Measurements from ENCODE around the gene EIF2D. TPM values are rescaled to one million over a fixed set of nuclear protein-coding genes. Genes with fewer than 3 reads are reported as not detected.
A peak's percentile ranks its signal among the peaks of the same experiment; 100 is the strongest.

Gene EIF2D
- total and polyA plus RNA-seq, 9 of the 15 experiments (the other 6 are each of a cell fraction or from before 2014, with no cell fraction given): 81.1 to 138 (median 93.9) TPM

DNA sequence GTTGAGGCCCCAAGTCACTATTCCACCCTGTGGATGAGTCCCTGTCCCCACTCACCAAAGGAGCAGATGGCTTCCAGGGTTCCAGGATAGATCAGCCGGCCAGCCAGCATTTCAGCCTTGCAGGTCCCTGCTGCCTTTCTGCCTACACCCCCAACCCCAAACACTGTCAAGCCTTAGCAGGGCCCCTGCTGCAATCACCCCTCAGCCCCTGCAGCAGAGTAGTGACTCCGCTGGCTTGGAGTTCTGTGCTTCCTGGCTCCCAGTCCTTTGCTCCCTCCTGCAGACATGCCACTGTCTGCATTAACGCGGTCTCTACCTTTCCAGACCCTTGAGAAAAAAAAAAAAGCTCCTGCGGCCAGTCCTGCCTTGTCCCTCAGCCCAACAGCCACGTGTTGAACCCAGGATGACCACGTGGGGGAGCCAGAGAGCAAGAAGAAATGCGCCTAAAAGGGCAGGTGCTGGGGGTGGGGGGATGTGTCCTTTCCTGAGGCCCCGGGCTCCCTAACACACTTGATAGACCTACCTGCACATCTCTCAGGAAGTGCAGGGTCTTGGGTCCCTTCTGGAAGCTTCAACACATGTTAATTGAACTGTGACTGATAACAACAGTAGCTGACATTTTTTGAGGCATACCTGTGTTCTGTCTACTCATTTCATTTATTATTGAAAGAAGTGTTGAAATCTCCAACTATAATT is 67.6 kb downstream of the EIF2D start (continued):
- TF ChIP-seq, protein P1, sequence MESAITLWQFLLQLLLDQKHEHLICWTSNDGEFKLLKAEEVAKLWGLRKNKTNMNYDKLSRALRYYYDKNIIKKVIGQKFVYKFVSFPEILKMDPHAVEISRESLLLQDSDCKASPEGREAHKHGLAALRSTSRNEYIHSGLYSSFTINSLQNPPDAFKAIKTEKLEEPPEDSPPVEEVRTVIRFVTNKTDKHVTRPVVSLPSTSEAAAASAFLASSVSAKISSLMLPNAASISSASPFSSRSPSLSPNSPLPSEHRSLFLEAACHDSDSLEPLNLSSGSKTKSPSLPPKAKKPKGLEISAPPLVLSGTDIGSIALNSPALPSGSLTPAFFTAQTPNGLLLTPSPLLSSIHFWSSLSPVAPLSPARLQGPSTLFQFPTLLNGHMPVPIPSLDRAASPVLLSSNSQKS (CRISPR knock-in tag; IDR thresholded peaks at IDR 0.05): 0 out of 2 replicates have a peak, but pooled peaks have one; percentile 63
- TF ChIP-seq JUND (IDR thresholded peaks at IDR 0.05; ENCODE audit: borderline replicate concordance, low read depth, low read length) (0 out of 2 replicates have a peak, but pooled peaks have one; percentile 26), JUND (tag; IDR thresholded peaks at IDR 0.05; ENCODE audit: borderline replicate concordance, low read depth, low read length) (no peak; the same call in 2 of the 3 replicates), CBX2 (IDR thresholded peaks at IDR 0.05; ENCODE audit: insufficient read depth, low read length, poor library complexity, severe bottlenecking) (no peak), CREB1 (IDR thresholded peaks at IDR 0.05) (no peak; the same call in 1 of the 2 replicates), CREB1 (CRISPR knock-in tag; IDR thresholded peaks at IDR 0.05) (peak; percentile 44; the same call in 1 of the 2 replicates), NRF1 (conservative IDR thresholded peaks at IDR 0.05 in 1 of 2, IDR thresholded peaks at IDR 0.05 in 1 of 2) (no peak), ZNF324 (CRISPR knock-in tag; IDR thresholded peaks at IDR 0.05) (no peak), CBX5 (IDR thresholded peaks at IDR 0.05; ENCODE audit: borderline replicate concordance, low read depth) (no peak), SNRNP70 (optimal IDR thresholded peaks at IDR 0.05; ENCODE audit: low read depth, low read length) (no peak), CHD4 (IDR thresholded peaks at IDR 0.05; ENCODE audit: insufficient read depth, insufficient replicate concordance, low read depth, low read length, poor library complexity, severe bottlenecking) (no peak), SMAD3 (CRISPR knock-in tag; conservative IDR thresholded peaks at IDR 0.05) (0 out of 2 replicates have a peak, but pooled peaks have one; percentile 44), HMGN3 (IDR thresholded peaks at IDR 0.05; ENCODE audit: borderline replicate concordance, extremely low read depth, insufficient read length, low read depth, low read length) (no peak), ZNF778 (CRISPR knock-in tag; IDR thresholded peaks at IDR 0.05) (no peak), ZBTB1 (CRISPR knock-in tag; IDR thresholded peaks at IDR 0.05; ENCODE audit: borderline replicate concordance, low read depth) (peak; percentile 62; the same call in 1 of the 2 replicates), MCM3 (IDR thresholded peaks at IDR 0.05) (no peak), ESRRB (CRISPR knock-in tag; IDR thresholded peaks at IDR 0.05; ENCODE audit: borderline replicate concordance) (no peak)
- TF ChIP-seq, protein P2, sequence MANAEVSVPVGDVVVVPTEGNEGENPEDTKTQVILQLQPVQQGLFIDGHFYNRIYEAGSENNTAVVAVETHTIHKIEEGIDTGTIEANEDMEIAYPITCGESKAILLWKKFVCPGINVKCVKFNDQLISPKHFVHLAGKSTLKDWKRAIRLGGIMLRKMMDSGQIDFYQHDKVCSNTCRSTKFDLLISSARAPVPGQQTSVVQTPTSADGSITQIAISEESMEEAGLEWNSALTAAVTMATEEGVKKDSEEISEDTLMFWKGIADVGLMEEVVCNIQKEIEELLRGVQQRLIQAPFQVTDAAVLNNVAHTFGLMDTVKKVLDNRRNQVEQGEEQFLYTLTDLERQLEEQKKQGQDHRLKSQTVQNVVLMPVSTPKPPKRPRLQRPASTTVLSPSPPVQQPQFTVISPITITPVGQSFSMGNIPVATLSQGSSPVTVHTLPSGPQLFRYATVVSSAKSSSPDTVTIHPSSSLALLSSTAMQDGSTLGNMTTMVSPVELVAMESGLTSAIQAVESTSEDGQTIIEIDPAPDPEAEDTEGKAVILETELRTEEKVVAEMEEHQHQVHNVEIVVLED (CRISPR knock-in tag; IDR thresholded peaks at IDR 0.05): no peak
- TF ChIP-seq, protein P3, sequence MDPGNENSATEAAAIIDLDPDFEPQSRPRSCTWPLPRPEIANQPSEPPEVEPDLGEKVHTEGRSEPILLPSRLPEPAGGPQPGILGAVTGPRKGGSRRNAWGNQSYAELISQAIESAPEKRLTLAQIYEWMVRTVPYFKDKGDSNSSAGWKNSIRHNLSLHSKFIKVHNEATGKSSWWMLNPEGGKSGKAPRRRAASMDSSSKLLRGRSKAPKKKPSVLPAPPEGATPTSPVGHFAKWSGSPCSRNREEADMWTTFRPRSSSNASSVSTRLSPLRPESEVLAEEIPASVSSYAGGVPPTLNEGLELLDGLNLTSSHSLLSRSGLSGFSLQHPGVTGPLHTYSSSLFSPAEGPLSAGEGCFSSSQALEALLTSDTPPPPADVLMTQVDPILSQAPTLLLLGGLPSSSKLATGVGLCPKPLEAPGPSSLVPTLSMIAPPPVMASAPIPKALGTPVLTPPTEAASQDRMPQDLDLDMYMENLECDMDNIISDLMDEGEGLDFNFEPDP (CRISPR knock-in tag; IDR thresholded peaks at IDR 0.05): no peak
- TF ChIP-seq, protein P4, sequence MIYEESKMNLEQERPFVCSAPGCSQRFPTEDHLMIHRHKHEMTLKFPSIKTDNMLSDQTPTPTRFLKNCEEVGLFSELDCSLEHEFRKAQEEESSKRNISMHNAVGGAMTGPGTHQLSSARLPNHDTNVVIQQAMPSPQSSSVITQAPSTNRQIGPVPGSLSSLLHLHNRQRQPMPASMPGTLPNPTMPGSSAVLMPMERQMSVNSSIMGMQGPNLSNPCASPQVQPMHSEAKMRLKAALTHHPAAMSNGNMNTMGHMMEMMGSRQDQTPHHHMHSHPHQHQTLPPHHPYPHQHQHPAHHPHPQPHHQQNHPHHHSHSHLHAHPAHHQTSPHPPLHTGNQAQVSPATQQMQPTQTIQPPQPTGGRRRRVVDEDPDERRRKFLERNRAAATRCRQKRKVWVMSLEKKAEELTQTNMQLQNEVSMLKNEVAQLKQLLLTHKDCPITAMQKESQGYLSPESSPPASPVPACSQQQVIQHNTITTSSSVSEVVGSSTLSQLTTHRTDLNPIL (CRISPR knock-in tag; IDR thresholded peaks at IDR 0.05): no peak
- TF ChIP-seq, protein P5, sequence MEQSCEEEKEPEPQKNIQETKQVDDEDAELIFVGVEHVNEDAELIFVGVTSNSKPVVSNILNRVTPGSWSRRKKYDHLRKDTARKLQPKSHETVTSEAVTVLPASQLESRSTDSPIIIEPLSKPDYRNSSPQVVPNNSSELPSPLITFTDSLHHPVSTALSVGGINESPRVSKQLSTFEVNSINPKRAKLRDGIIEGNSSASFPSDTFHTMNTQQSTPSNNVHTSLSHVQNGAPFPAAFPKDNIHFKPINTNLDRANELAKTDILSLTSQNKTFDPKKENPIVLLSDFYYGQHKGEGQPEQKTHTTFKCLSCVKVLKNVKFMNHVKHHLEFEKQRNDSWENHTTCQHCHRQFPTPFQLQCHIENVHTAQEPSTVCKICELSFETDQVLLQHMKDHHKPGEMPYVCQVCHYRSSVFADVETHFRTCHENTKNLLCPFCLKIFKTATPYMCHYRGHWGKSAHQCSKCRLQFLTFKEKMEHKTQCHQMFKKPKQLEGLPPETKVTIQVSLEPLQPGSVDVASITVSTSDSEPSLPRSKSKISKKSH (CRISPR knock-in tag; IDR thresholded peaks at IDR 0.05): no peak
